Epithelial cell of proximal tubule (primary cell): Measurements from ENCODE around the gene OR10V1. TPM values are rescaled to one million over a fixed set of nuclear protein-coding genes. Genes with fewer than 3 reads are reported as not detected.
"Not testable (repeated sequence)": the region's sequence is repeated elsewhere in the genome, so short reads cannot be mapped to it uniquely, and the experiment has no call there.

Experiments used
- DNase-seq: peaks from one replicate; pipeline ENCODE4 v3.0.0-alpha.2; 2011; ENCODE audit warnings: low read depth
- H3K4me3 ChIP-seq: 2 replicates; pipeline ENCODE4 v1.5.1; 2011; ENCODE audit warnings: low read depth, mild to moderate bottlenecking, low read length
- total RNA-seq: library from RNA; depleted of rRNA; stranded (reverse); fragments of >200 nt; gene quantifications from 2 replicates; pipeline ENCODE4 v1.2.3, GENCODE V29; 2015
- TF ChIP-seq, protein P1 (sequence below): conservative IDR thresholded peaks from 2 replicates; pipeline ENCODE4 v1.5.1; 2012; ENCODE audit warnings: low read depth, mild to moderate bottlenecking, low read length

OR10V1 gene
- total RNA-seq, 1 donor from 2014 or later = not detected

DNA sequence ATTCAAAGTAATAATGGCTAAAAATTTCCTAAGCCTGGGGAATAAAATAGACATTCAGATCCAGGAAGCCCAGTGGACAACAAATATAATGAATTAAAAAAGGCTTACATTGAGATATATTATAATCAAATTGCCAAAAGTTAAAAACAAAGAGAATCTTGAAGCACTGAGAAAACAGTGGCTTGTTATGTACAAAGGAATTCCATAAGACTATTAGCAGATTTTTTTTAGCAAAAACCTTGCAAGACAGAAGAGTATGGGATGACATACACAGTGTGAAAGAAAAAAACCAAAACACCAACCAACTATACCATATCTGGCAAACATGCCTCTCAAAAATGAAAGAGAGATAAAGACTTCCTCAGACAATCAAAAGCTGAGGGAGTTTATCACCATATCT, 20.7 kb downstream of the OR10V1 start:
- DNase-seq = no peak
- TF ChIP-seq, protein P1, sequence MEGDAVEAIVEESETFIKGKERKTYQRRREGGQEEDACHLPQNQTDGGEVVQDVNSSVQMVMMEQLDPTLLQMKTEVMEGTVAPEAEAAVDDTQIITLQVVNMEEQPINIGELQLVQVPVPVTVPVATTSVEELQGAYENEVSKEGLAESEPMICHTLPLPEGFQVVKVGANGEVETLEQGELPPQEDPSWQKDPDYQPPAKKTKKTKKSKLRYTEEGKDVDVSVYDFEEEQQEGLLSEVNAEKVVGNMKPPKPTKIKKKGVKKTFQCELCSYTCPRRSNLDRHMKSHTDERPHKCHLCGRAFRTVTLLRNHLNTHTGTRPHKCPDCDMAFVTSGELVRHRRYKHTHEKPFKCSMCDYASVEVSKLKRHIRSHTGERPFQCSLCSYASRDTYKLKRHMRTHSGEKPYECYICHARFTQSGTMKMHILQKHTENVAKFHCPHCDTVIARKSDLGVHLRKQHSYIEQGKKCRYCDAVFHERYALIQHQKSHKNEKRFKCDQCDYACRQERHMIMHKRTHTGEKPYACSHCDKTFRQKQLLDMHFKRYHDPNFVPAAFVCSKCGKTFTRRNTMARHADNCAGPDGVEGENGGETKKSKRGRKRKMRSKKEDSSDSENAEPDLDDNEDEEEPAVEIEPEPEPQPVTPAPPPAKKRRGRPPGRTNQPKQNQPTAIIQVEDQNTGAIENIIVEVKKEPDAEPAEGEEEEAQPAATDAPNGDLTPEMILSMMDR = no peak
- H3K4me3 ChIP-seq = no peak overlapping the region

DNA sequence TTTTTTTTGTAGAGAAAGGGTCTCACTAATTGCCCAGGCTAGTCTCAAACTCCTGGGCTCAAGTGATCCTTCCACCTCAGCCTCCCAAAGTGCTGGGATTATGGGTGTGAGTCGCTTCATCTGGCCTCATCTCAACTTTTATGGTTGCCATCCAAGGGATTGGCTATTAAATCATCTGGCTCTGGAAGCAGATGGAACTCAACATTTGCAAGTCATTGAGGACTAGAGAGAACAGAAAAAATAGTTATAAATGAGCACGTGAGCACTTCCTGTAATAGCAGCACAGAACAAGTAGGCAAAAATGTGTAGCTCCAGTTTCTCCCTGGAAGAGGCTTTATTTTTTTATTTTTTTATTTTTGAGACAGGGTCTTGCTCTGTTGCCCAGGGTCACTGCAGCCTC, 22.5 kb downstream of the OR10V1 start:
- TF ChIP-seq, protein P1 = no peak
- no peak overlapping the region for H3K4me3 ChIP-seq
- DNase-seq = no peak

DNA sequence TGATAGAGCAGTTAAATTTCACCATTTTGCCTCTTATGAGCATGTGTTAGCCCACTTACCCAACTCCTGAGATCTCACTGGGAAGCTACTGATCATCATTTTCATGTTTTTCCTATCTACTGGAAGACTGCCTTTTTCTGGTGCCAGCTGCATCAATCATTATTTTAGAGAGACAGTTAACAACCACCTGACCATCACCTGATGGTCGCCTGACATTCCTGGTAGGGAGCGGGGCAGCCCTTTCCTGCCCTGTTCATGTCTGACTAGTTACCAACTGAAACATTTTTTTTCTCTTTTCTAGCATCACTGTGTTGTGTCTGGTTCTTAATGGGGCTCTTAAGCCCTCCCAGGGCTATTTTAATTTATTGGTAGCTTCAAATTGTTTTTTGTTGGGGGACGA, 24.6 kb downstream of the OR10V1 start:
- H3K4me3 ChIP-seq = no peak overlapping the region
- DNase-seq = no peak
- TF ChIP-seq, protein P1 = no peak

DNA sequence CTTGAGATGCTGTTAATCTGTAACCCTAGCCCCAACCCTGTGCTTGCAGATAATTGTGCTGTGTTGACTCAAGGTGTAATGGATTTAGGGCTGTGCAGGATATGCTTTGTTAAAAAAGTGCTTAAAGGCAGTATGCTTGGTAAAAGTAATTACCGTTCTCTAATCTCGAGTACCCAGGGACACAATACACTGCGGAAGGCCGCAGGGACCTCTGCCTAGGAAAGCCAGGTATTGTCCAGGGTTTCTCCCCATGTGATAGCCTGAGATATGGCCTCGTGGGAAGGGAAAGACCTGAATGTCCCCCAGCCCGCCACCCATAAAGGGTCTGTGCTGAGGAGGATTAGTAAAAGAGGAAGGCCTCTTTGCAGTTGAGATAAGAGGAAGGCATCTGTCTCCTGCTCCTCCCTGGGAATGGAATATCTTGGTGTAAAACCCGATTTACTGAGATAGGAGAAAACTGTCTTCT, 32.4 kb downstream of the OR10V1 start:
- not testable (repeated sequence) for H3K4me3 ChIP-seq, DNase-seq

DNA sequence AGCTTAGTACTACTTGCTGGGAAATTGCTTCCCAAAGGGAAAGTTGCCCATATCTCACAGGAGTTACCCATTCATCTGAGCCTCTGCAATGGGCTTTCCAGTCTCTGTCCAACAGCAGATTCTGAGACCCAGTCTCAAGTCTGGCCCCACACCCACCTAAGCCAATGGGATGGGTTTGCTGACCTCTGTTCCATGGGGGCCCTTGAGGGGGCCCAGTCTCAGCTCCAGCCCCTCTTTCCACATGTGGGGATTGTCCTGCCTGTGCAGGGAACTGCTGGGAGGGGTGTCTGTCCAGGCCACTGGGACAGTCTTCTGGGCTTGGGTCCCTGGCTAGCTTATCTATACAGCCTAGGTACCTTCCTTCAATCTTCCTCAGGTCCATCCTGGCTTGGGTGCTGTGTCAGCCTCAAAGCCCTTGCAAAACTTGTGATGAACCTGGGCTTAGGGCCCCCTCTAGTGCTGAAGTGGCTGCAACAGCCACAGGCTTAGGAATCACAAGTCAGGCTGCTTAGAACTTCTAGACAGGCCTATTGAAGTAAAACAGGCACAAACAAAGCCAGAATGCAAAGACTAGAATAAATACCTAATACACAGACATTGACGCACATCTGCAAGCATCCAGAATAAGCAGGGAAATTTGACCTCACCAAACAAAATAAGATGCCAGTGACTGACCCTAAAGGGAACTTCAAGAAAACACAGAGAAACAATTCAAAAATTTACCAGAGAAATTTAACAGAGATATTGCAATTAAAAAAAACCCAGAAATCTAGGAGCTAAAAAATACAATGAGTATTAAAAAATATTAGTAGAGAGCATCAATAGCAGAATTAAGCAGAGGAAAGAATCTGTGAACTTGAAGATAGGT, 33.1 kb downstream of the OR10V1 start:
- DNase-seq = no peak
- H3K4me3 ChIP-seq = no peak overlapping the region
- TF ChIP-seq, protein P1 = peak; percentile 98

DNA sequence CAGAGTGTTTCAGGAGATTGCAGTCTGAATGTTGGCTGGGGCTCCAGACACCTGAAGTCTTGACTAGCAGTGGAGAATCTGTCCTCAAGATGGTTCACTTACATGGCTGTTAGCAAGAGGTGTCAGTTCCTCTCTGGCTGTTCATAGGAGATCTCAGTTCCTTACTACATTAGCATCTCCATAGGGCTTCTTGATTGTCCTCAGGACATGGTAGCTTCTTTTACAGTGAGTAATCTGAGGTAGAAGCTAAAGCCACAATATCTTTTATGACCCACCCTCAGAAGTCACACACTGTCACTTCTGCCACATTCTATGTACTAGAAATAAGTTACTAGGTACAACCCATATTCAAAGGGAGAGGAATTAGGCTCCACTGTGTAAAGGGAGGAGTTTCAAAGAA, 34.3 kb downstream of the OR10V1 start:
- TF ChIP-seq, protein P1 = no peak
- DNase-seq = no peak
- H3K4me3 ChIP-seq = no peak overlapping the region

DNA sequence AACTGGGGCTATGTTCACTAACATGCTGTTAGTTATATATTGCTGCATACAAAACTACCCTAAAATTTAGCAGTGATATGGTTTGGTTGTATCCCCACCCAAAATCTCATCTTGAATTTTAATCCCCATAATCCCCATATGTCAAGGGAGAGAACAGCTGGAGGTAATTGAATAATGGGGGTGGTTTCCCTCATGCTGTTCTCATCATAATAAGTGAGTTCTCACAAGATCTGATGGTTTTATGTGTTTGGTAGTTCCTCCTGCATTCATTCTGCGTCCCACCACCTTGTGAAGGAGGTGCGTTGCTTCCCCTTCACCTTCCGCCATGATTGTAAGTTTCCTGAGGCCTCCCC, 34.9 kb downstream of the OR10V1 start:
- no peak overlapping the region for H3K4me3 ChIP-seq
- TF ChIP-seq, protein P1 = no peak
- no peak for DNase-seq
